ENCODE measurements around the gene MAX. TPM values are rescaled to one million over a fixed set of nuclear protein-coding genes. Genes with fewer than 3 reads are reported as not detected.

Gene MAX
- polyA plus RNA-seq, 1 donor from 2014 or later, result 55.3 TPM

GRCh38 chr14:65150898-65151608 is 48.7 kb upstream of the MAX start:
- Histone ChIP-seq H3K4me2 (ENCODE audit: low read length) (no peak overlapping the region), H2AFZ (ENCODE audit: low read depth, low read length) (no peak overlapping the region), H3K9me3 (ENCODE audit: low read length) (no peaks in the 10 kb centered on the region), H3F3A (ENCODE audit: insufficient read depth, low read length, poor library complexity, severe bottlenecking) (no peaks in the 10 kb centered on the region), H3K9me2 (ENCODE audit: insufficient read depth, low read length) (no peaks in the 10 kb centered on the region), H3K36me3 (ENCODE audit: insufficient read depth, low read length) (no peaks in the 10 kb centered on the region), H3K27ac (ENCODE audit: low read length) (no peak overlapping the region), H3K79me2 (replicated peaks; ENCODE audit: insufficient read depth, low read length) (no peaks in the 10 kb centered on the region), H3K27me3 (ENCODE audit: insufficient read depth, low read depth, low read length) (no peaks in the 10 kb centered on the region), H4K20me1 (ENCODE audit: insufficient read depth) (no peaks in the 10 kb centered on the region), H3K9ac (ENCODE audit: low read length) (no peak overlapping the region), H3K4me3 (ENCODE audit: low read length) (no peak overlapping the region)
- TF ChIP-seq MXI1 (conservative IDR thresholded peaks at IDR 0.05; ENCODE audit: poor library complexity, severe bottlenecking) (no peak), EP300 (conservative IDR thresholded peaks at IDR 0.05; ENCODE audit: poor library complexity, severe bottlenecking) (no peak), CTCF (IDR thresholded peaks at IDR 0.05; ENCODE audit: poor library complexity, severe bottlenecking) (no peak)

- Histone ChIP-seq H2AFZ (ENCODE audit: low read depth, low read length) (no peak overlapping the region), H3K27ac (ENCODE audit: low read length) (no peak overlapping the region), H3K4me2 (ENCODE audit: low read length) (no peak overlapping the region), H3K36me3 (ENCODE audit: insufficient read depth, low read length) (no peaks in the 10 kb centered on the region), H3F3A (ENCODE audit: insufficient read depth, low read length, poor library complexity, severe bottlenecking) (no peaks in the 10 kb centered on the region), H3K79me2 (replicated peaks; ENCODE audit: insufficient read depth, low read length) (no peaks in the 10 kb centered on the region), H3K27me3 (ENCODE audit: insufficient read depth, low read depth, low read length) (no peaks in the 10 kb centered on the region), H3K9me3 (ENCODE audit: low read length) (no peaks in the 10 kb centered on the region), H3K4me3 (ENCODE audit: low read length) (no peak overlapping the region), H3K9ac (ENCODE audit: low read length) (no peak overlapping the region), H4K20me1 (ENCODE audit: insufficient read depth) (no peaks in the 10 kb centered on the region), H3K9me2 (ENCODE audit: insufficient read depth, low read length) (no peaks in the 10 kb centered on the region)
- TF ChIP-seq MXI1 (conservative IDR thresholded peaks at IDR 0.05; ENCODE audit: poor library complexity, severe bottlenecking) (no peak), EP300 (conservative IDR thresholded peaks at IDR 0.05; ENCODE audit: poor library complexity, severe bottlenecking) (no peak), EZH2 (IDR thresholded peaks at IDR 0.05; ENCODE audit: borderline replicate concordance, insufficient read depth, low read length, poor library complexity, severe bottlenecking) (no peak), REST (IDR thresholded peaks at IDR 0.05; ENCODE audit: borderline replicate concordance) (no peak), RAD21 (conservative IDR thresholded peaks at IDR 0.05) (no peak), SMC3 (conservative IDR thresholded peaks at IDR 0.05; ENCODE audit: poor library complexity) (no peak), CTCF (IDR thresholded peaks at IDR 0.05; ENCODE audit: poor library complexity, severe bottlenecking) (no peak), TAF1 (IDR thresholded peaks at IDR 0.05; ENCODE audit: low read depth) (no peak), POLR2AphosphoS5 (IDR thresholded peaks at IDR 0.05) (no peak)
Observed at GRCh38 chr14:65149116-65149515, 46.8 kb upstream of the MAX start.
